Stimulated activated CD8-positive, alpha-beta memory T cell treated with anti-CD3 and anti-CD28 coated beads, Interleukin-4, amount 100 ng/mL, for 1 hour (primary cell): ENCODE results near the gene NCKAP5.

Experiments
- DNase-seq, 2 donors: peaks; one replicate each; pipeline ENCODE4 v3.0.0-alpha.2; 2020; ENCODE audit warnings: low read depth in 2 of 2, low spot score in 1 of 2

The NCKAP5 gene

DNA sequence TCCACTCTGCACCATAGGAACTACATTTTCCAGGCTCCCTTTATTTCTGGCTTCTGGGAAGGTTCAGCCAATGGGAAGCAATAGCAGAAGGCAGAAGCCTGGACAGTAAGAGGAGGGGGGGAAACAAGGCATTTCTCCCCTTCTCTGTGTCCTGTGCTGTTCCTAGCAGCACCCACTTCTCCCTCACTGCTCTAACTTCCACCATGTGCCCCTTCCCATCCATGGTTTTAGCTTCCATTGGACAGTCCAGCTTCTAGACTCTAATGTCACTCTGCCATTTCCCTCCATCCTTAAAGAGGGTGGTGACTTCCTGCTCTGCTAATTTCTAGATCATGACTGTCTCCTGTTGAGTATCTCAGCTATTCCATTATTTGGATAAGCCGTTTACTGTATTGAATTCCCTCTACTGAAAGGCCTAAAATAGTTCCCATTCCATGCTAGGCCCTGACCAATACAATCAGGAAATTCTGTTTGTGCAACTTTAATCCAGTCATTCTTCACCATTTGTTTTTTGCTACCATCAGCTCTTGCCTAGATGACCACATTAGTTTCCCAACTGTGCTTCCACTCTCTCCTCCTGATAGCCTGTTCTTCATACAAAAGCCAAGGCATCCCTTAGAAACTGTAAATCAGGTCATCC lies 877.5 kb downstream of the NCKAP5 start:
- no peak for DNase-seq

DNA sequence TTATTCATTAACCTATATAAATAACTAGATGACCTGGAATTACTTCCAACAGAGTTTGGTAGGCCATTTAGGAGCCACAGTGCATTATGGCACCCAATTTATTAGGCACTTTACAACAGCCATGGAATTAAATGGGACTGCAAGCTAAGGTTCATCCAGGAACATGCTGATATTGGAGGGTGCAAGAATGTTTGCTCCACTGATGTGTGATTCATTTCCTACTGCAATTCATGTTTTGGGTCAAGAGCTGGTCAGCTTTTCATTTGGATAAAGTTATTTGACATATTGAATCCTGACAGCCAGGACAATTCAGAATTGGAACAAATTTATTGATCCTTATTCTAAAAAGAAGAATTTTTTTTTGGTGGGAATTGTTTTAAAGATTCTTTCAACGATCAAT lies 886.5 kb downstream of the NCKAP5 start:
- no peak for DNase-seq

DNA sequence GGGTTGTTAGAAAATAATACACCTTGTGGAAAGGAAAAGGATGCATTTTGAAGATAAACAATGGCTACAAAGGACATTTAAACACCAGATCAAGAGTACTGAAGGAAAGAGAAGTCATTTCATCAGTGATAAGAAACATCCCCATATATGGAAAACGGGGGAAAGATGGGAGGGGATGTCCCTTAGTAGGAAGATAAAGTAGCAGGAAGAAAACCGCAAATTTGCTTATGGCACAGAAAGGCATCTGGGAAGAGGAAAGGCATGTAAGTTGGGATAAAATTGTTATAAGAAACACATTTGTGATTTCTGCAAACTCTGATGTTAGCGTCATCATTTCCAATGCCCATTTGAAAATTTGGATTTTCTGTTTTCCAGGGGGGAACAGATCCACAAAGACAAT lies 887.7 kb downstream of the NCKAP5 start:
- DNase-seq, result no peak

DNA sequence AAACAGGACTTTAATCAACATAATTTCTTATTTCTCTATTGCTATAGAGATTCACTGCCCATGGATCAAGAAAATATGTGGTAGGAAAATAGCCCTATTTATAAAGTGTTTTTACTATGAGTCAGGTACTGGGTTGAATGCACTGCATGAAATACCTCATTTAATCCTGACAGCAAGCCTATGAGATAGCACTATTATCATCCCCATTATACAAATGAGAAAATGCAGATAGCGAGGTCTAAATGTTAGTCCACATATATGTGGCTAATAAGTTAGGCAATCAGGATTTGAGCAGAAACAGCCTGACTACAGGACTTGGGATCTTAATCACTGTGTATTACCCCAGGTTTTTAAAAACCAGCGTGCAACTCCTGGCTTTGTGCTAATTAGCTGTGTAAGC lies 889.8 kb downstream of the NCKAP5 start:
- no peak for DNase-seq

DNA sequence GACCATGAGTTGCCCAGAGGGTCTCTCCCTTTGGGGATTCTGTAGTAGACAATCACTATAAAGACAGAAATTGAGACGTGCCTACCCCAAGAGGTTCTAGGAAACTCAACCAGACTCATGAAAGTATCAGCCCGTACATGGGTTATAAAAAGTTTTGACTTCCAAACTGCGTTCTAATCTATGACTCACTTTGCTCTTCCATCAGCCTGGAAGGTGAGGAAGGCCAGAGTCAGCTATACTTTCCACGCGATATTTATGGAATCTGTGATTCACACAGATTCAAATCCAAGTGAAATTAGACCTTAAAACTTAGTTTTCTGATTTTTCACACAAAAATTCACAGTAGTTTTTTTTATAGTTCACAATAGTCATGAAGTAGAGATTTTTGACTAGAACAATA lies 890.6 kb downstream of the NCKAP5 start:
- DNase-seq, result no peak

DNA sequence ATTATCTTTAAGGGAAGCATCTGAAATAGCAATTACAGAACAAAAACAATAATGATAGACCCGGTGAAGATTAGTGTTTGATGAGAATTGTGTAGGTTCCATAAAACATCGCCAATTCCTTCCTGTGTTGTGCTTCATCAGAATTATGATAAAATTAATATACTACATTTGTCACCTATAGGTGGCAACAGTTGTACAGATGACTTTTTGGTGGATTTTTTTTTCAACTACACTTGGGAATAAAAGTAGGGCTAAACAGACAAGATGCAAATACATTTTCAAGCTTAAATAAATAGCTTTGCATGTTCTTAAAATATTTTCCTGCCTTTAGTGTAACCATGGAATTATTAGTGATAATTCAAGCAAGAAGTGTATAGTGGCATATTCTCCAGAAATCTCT lies 891.3 kb downstream of the NCKAP5 start:
- DNase-seq, result no peak

DNA sequence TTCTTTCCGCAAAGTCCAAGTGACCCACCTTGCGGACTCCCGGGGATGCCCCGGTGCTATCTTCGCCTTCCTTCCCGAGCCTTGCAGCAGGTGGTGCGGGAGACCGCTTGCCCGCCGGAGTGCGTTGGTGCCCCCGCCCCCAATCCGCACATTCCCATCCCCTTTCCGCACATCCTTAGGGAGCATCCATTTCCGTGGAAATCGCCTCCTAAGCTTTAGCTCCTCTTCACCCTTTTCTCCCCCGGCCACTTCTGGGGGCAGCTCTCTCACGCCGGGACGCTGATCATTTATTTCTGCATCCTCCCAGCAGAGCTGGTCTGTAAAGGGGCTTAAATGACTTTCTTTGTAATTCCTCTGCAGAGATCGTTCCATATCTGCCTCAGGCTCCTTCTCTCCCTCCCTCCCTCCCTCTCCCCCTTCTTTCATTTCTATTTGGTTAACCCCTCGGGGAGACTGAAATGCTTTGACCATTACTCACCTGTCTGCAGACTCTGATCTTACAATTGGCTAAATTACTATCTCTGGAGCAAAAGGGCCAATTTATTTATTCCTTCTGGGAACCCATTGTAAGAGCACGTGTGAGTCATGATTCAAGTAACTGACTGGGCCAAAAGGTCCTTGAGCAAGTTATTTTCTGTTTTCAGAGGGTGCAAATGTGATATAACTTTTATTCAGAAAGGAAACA lies 897.0 kb downstream of the NCKAP5 start:
- no peak for DNase-seq

DNA sequence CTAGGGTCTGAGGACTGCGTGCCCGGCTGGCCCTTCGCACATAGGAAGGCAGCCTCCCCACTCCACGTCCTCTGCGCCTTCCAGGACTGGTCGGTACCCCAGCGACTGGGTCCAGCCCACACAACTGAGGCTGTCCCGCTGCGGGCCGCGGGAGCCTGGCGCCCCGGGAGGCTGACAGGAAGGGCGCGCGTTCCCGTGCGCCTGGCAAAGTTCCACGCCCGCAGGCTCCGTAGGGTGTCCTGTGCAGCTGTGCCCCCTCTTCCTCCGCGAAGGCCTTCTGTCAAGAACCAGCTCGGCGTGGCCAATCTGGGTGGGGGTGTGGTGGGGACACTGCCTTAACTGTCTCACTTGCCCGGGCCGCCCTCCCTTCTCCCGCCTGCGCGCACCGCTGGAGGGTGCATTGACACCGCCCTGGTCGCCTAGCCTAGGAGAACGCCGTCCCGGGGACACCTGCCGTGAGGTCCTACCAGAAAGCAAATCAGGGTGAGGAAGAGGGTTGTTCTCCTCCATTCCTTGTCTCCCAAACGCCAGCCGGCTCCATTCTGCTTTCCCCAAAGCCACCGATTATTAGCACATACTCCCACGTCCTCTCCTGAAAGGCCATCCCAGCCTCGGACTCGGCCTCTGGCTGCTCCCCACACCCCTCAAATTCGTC lies 897.6 kb downstream of the NCKAP5 start:
- no peak for DNase-seq

DNA sequence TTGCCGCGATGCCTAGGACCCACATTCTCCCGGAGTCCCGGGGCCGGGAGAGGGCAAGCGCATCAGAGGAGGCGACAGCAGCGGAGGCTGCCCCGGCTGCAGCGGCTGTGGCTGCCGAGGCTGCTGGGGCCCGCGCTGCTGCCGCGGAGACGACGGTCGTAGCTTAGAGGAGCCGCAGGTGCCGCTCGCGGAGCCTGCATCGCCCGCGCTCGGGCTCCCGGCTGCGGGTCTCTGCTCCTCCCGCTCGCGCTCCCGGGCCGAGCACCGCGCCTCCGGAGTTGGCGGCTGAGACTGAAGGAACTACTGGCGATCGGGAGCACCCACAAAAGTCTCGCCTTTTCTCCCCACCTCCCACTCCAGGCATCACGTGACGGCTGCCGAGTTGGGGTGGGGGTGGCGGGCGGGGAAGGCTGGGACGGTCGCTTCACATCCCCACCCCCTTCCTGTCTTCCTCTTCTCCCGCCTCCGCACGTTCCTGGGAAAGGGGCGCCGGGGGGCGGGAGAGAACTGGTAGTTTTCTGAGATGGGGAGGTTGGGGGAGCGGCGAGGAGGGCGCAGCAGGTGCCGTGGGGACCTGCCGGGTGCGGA lies 898.3 kb downstream of the NCKAP5 start, which contains the start of gene LYPD1:
TSS of gene LYPD1 (minus strand) at position 298 of the 588 bp plus-strand sequence. CDS start at position 25, 273 bp downstream.
- no peak for DNase-seq

DNA sequence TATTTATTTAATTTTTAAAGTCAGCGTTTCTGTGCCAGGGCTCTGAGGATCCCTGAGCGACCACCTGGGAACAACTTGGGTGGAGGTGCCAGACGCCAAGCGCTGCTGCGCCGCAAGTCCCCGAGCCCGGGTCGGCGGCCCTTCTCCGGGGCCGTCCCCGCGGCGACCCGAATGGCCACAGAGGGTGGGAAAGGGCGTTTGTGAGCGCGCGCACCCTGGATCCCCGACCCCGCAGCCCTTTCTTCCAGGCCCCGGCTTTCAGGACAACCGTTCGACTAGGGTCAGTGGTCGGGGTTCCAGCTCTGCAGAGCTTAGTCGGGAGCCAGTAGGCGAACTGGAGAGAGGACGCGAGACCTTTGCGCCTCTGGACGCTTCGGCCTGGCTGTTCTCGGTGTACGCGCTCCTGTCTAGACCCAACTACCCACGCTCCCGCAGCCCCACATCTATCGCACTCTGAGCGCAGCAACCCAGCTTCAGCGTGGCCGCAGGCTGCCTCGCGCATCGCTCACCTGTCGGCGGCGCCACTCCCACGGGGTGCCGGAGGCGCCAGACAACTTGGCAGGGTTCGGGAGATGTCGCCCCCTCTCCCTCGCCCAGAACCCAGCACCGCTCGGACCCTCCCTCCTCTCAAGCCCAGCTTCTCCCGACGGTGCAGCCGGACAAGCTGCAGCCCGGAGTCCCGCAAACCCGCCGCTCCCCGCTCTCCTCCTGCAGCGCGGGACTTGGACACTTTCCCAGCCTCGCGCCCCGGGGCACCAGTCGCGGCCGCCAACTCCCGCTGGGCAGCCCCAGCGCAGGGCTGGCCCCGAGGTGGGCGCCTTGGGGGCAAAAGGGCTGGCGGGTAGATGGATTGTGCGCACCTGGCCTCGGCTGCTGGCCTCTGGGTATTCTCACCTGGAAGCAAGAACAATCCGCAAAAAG lies 899.0 kb downstream of the NCKAP5 start:
- no peak for DNase-seq

DNA sequence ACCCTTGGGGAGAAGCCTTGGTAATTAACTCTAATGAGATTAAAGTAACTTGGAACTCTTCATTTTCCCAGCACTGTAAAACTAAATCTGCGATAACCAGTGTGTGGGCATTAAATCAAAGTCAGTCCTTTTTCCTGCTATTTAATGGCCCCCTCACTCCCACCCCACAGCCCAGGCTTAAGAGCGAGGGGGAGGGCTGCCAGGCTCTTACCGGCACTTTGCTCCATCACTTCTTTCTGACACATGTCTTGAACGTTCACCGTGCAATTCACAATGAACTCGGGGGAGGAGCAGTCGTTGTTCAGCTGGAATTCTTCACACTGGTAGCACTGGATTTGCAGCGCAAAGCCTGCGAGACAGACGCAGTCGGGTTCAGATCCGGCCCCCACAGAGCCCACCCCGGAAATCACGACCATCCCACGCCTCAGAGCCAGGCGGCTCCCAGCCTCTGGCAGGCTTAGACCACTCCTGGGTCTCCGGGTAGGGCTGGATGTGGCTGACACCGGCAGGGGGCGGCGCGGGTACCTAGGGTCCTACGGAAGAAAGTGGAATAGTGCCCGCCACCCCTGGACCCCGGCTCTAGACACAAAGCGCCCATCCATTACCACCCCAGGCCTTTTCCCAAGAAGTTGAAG lies 900.0 kb downstream of the NCKAP5 start:
- no peak for DNase-seq

DNA sequence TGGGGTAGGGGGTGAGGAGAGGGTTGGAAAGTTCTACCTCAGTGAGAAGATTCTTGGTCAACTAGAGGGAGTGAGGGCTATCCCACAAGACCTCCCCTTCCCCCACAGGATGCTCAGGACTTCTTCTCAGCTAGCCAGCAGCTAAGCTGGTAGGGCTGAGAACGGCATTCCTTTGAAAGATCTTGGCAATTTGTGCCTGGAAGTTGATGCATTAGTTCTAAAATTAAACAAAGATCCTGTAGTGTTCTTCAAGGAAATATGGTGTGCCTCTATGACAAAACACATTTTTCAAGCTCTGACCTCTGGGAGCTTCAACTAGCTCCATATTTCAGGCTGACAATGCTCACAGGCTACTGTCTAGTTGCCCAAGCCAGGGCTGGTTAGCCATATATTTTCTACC lies 900.6 kb downstream of the NCKAP5 start:
- no peak for DNase-seq

DNA sequence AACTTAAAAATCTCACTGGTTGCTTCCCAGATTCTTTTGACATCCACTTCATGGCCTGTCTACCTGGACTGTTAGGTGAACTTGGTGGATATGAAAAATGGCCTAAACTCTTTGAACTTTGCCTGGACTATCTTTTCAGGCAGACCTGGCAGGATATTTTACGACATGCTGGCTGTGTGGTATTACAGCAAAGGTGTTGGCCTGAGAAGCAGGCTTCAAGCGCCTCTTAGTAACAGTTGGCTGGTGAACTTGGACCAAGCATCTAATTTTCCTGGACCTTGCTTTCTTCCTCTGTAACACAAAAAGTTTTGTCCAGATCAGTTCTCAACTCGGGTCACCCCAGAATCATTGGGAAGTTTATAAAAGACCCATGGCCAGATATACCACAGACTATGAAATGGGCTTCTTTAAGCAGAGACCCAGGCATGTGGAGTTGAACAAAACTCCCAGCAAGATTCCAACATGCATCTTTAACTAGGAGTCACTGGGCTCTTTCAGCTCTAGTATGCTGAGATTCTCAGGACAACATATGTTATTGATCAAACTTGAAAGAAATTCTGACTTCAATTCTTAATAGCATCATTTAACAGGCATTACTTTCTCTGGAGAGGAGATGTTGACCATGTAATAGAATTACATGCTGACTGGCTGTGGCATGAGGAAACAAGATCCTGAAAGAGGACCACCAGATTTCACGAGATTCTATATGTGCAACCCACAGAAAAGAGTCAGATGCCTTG lies 902.7 kb downstream of the NCKAP5 start:
- DNase-seq, result no peak

DNA sequence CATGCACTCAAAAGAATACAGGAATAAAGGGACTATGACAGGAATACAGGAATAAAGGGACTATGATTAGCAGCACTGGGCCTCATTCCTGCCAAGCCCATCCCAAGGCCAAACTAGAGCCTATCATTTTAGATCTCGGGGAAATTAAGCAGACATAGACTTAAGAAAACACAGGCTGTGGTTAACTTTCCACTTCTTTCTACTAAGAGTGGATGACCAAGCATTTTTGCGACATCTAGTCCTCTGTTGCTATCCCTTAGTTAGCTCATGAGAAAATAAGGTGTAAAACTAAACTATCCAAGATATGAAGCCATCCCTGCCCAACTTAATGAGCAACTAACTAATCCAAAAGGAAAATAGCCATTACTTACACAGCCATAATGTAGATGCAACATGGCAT lies 904.2 kb downstream of the NCKAP5 start:
- DNase-seq, result no peak

DNA sequence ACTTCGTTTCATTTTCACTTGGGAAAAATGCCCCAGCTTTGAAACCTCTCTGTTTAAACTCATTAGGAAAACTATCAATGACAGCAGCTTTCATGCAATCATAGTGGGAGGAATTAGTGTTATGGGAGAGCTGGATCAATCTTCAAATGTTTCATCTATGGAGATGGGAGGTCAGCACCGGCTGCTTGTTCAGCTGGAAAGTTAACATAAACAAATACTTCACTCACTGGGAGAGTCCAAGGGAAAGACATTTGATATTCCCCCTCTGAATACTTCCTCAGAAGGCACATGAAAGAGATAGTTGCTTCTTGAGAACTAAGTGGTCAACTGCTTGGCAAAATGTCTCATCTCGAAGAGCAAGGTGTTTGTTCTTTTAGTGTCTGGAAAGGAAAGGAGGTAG lies 905.5 kb downstream of the NCKAP5 start:
- DNase-seq, result no peak

DNA sequence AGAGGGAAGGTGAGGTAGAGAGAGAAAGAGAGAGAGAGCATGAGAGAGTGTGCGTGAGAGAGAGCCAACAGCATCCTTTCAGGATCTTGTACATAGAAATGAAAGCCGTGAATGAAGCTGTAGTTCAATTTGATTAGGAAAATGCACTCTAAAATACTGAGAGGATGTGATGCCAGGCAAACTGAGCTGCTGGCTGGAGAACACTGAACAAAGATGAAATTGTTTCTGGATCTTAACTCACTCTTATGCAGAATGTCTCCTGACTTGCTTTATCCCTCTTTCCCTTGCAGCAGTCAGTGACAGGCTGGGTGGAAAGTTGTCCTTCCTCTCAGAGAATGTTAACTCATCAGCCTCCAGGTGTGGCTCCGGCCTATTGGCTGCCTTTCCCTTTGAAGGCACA lies 908.9 kb downstream of the NCKAP5 start:
- DNase-seq, result no peak

DNA sequence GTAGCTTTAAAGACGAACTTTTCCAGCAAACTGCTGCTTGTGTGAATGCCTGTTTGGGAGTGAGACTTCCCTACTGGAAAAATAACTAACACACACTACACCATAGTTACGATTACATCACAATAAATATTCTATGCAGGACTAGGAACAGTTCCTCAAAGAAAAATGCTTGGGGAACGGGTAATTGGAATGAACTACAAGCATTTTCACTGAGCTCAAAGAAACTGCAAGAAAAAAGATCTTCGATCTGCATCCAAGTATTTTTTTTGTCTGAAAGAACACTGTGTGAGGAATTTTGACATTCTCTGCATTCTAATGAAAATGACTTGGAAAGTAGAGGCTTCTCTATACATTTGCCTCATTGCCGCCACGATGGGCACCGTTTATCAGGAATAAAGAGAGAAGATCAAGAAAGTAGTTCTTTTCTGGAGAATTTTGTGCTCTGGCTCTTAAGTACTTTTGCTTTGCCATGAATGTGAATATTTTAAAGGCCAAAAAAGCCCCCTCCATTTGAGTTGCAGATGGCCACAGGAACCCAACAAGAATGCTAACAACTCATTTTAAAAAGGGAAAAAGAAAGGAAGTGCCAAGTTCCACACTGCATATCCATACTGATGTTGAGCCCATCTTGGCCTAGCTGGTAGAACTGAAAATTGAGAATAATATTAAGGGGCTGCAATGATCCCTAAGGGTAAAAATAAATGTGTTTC lies 911.8 kb downstream of the NCKAP5 start:
- no peak for DNase-seq

DNA sequence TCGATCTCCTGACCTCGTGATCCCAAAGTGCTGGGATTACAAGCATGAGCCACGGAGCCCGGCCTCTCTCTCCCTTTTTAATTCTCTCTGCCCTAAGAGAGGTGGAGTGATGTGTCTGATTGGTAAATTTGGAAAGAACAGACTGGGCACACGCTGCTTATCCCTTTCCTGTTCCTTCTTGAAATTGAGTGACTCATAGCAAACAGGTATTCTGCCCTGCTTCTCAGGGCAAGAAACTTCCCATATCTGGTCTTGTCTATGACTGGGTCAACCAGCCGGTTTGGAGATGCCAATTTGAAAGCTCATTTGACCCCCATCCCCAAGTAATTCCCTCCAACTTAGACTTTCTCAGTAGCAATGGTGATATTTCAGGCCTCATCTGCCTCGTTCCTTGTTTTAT lies 913.3 kb downstream of the NCKAP5 start:
- DNase-seq, result no peak

DNA sequence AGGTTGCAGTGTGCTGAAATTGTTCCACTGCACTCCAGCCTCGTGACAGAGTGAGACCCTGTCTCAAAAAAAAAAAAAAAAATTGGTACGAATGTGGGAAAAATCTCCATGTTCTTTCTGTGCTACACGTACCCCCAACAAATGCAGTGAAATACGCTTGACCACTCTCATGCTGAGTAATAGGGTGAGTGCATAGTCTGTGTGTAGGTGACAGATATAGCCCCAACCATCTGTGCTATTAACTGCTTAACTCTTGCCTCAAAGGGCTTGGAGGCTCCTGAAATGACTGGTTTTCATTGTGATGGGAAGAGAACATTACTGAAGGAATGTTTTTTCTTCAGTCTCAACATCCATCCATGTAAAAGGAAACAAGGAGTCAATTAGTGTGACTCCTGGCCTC lies 913.9 kb downstream of the NCKAP5 start:
- no peak for DNase-seq
